Caki2 (cell line): Measurements from ENCODE around the gene SMOC2. TPM values are rescaled to one million over a fixed set of nuclear protein-coding genes. Genes with fewer than 3 reads are reported as not detected.

Experiments
- DNase-seq: peaks from one replicate; pipeline ENCODE4 v3.0.0-alpha.2; 2015; ENCODE audit warnings: low read depth
- in situ Hi-C: cut with HindIII; loops from 2 replicates; pipeline ENCODE4 v1.10.0; 2016; ENCODE audit warnings: low sequenced_read_pairs, low pct_unique_long_range_greater_than_20kb, mixed read lengths
- total RNA-seq: library from RNA; depleted of rRNA; stranded (reverse); fragments of >200 nt; shearing (Covaris generic); gene quantifications from 2 replicates; pipeline ENCODE4 v1.2.3, GENCODE V29; 2014; ENCODE audit warnings: low replicate concordance; rRNA removed

Gene SMOC2
- total RNA-seq, 1 experiment from 2014 or later = 0.68 TPM

DNA sequence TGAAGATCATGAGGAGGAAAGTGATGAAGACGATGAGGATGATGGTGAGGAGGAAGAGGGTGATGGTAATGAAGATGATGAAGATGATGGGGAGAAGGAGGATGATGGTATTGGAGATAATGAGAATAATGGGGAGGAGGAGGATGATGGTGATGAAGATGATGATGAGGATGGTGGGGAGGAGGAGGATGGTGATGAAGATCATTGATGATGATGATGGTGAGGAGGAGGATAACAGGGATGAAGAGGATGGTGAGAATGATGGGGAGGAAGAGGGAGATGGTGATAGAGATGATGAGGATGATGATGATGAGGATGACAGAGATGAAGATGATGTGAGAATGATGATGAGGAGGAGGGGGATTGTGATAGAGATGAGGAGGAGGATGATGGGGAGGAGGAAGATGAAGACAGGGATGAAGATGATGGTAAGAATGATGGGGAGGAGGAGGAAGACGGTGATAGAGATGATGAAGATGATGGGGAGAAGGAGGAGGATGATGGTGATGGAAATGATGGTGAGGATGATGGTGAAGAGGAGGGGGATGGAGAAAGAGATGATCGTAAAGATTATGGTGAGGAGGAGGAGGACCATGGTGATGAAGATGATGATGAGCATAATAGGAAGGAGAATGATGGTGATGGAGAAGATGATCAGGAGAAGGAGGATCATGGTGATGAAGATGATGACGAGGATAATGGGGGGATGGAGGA is 273.7 kb downstream of the SMOC2 start:
- no peak for DNase-seq
- in situ Hi-C loops = no loop called here

- DNase-seq = no peak
- in situ Hi-C loops = no loop called here
These were observed 274.9 kb downstream of the SMOC2 start for GRCh38 chr6:168715643-168716481.

GRCh38 chr6:168716581-168716980 is 275.6 kb downstream of the SMOC2 start:
- in situ Hi-C loops = no loop called here
- DNase-seq = no peak

DNA sequence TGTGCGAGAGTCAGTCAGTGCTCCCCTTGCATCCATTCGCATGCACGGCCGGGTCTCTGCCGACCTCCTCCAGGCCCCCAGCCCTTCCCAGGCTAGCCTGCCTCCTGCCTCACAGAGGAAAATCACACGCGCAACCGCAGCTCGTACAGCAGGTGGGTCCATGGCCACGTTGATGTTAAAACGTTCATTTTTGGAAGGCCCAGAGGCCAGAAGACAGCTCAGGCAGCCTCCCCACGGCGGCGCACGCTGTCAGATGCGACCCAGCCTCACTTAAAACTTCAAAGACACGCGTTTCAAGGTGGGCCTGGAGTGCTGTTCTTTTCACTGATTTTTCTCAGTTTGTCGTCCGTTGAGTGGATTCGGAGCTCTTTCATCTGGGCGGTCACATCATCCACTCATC is 276.5 kb downstream of the SMOC2 start:
- in situ Hi-C loops = no loop called here
- no peak for DNase-seq

Other genes with a start within 250 kb of the SMOC2 start
- not detected in 2 replicates for gene DACT2, start 121.4 kb upstream of the SMOC2 start, total RNA-seq